Upper lobe of right lung (tissue), 1 donor: ENCODE measurements around the gene SLC7A8. TPM values are rescaled to one million over a fixed set of nuclear protein-coding genes. Genes with fewer than 3 reads are reported as not detected.

Source experiments
- ATAC-seq: fragments of 200-7000 bp; cut with Tn5 transposase; one replicate; pipeline ENCODE4 v1.9.1; 2020; ENCODE audit warnings: mild to moderate bottlenecking, moderate library complexity
- DNase-seq: peaks from one replicate; pipeline ENCODE4 v3.0.0-alpha.2; 2020
- H3K27ac ChIP-seq: fragments of 200-600 bp; one replicate; pipeline ENCODE4 v1.8.0; 2022
- H3K27me3 ChIP-seq: fragments of 200-600 bp; one replicate; pipeline ENCODE4 v1.8.0; 2022; ENCODE audit warnings: mild to moderate bottlenecking
- H3K36me3 ChIP-seq: fragments of 200-600 bp; one replicate; pipeline ENCODE4 v1.8.0; 2022
- H3K4me1 ChIP-seq: fragments of 200-600 bp; one replicate; pipeline ENCODE4 v1.8.0; 2022
- H3K4me3 ChIP-seq: fragments of 200-600 bp; one replicate; pipeline ENCODE4 v1.8.0; 2022; ENCODE audit warnings: mild to moderate bottlenecking
- H3K9me3 ChIP-seq: fragments of 200-600 bp; one replicate; pipeline ENCODE4 v1.8.0; 2022
- intact Hi-C: fragments of 100-400 bp; cut with DNase I; formaldehyde crosslinking; loops from one replicate; pipeline ENCODE4 v1.11.0; 2022
- total RNA-seq: library from RNA; stranded (reverse); fragmentation: NEBNext Ultra II Directional; extraction: Animal tissue kit (Norgen Biotek cat#: 25700); gene quantifications from one replicate; pipeline ENCODE4 v1.2.1, GENCODE V29; 2021
- TF ChIP-seq, protein P1 (sequence below): fragments of 200-600 bp; IDR thresholded peaks from one replicate; pipeline ENCODE4 v1.8.0; 2022; ENCODE audit warnings: antibody characterized with exemption
- donor health status: DM: no; HTN: yes; CAD: no; lungs with severe emphysema.

Gene SLC7A8
- total RNA-seq, 1 donor from 2014 or later = 49.8 TPM

DNA sequence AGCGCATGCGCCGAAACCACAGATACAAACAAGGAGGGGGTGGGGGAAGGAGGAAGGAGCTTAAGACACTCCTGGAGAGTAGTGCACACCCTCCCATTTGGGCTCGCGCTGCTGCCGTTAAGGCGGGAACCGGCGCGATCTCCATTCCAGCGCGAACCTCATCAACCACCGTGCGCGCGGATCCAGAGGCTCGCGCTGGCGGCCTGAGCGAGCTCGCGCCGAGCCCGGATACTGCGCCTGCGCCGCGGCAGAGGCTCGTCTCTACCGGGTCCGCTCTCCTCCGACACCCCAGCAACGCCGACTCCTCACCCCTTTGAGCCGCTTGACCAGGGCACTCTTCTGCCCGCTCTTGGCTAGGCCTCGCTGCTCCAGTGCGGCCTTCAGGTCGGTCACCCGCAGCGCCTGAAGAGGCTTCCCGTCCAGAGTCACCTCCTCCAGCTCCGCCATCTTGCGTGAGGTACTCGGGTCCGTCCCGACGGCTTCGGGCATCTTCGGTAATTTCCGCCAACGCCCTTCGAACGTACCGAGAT is 88.7 kb downstream of the SLC7A8 start, which contains the start of gene ACIN1:
Gene ACIN1 (minus strand): TSS at position 471 of the 530 bp plus-strand sequence. CDS start 24 bp downstream, at position 447.
- H3K27me3 ChIP-seq = no peaks in the 10 kb centered on the region
- peak within 1 kb of the TSS; percentile 94 for H3K27ac ChIP-seq
- peaks cover 55% of the 10 kb centered on the region for H3K36me3 ChIP-seq
- TF ChIP-seq, protein P1, sequence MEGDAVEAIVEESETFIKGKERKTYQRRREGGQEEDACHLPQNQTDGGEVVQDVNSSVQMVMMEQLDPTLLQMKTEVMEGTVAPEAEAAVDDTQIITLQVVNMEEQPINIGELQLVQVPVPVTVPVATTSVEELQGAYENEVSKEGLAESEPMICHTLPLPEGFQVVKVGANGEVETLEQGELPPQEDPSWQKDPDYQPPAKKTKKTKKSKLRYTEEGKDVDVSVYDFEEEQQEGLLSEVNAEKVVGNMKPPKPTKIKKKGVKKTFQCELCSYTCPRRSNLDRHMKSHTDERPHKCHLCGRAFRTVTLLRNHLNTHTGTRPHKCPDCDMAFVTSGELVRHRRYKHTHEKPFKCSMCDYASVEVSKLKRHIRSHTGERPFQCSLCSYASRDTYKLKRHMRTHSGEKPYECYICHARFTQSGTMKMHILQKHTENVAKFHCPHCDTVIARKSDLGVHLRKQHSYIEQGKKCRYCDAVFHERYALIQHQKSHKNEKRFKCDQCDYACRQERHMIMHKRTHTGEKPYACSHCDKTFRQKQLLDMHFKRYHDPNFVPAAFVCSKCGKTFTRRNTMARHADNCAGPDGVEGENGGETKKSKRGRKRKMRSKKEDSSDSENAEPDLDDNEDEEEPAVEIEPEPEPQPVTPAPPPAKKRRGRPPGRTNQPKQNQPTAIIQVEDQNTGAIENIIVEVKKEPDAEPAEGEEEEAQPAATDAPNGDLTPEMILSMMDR = no peak
- ATAC-seq (peak; percentile 67), DNase-seq (peak; percentile 99)
- no peaks in the 10 kb centered on the region for H3K9me3 ChIP-seq
- peak within 1 kb of the TSS; percentile 87 for H3K4me3 ChIP-seq
- H3K4me1 ChIP-seq = peaks cover 41% of the 10 kb centered on the region
- intact Hi-C loops = no loop called here

DNA sequence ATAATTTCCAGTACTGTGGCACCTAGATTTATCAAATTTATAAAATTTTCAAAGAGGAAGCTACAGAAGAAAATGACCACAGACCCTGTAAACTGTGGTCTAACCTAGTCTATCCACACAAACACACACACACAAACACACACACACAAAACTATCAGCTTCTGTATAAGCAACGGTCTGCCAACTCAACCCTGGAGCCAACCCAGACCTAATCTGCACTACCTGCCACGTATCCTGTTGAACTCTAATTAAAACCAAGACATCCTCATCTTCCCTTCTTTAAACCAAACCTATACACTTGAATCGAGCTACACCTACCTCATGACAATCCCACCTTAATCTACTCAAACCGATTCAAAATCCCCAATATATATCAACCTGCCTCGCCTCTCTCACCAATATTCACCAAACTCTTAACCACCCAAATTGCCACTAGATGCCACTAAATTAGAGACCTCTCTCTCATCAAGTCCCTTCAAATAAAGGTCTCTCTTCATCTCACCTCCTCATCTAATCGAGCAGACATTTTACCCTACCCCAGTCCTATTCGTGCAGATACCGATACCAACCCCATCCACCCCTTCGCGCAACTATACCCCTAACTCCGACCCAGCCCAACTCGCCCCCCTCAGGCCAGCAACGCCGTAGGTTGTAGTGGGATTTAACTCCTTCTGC is 89.3 kb downstream of the SLC7A8 start:
- intact Hi-C loops = no loop called here
- H3K4me1 ChIP-seq = peaks cover 37% of the 10 kb centered on the region
- TF ChIP-seq, protein P1 = no peak
- H3K27me3 ChIP-seq = no peaks in the 10 kb centered on the region
- H3K36me3 ChIP-seq = peaks cover 59% of the 10 kb centered on the region
- peak overlapping the region; percentile 87 for H3K4me3 ChIP-seq
- no peak for DNase-seq
- no peak for ATAC-seq
- peak overlapping the region; percentile 94 for H3K27ac ChIP-seq
- no peaks in the 10 kb centered on the region for H3K9me3 ChIP-seq

DNA sequence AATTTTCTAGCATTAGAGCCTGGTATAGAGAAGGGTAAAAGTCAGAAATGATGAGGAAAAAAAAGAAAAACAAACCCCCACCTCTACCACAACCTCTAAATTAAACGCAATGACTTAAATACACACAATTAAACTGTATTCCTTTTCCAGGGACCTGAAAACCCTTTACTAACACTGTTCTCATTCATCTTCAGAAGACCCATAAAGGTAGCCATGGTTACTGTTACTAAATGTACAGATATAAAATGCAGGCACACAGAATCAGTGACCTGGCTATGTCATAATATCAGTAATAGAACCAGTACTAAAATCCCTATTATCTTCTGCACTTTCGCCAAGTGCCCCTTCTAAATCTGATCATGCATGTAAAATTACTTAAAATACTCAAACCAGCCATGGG is 89.9 kb downstream of the SLC7A8 start:
- peak overlapping the region; percentile 87 for H3K4me3 ChIP-seq
- H3K36me3 ChIP-seq = peaks cover 59% of the 10 kb centered on the region
- no peaks in the 10 kb centered on the region for H3K9me3 ChIP-seq
- TF ChIP-seq, protein P1 = no peak
- DNase-seq = no peak
- peaks cover 31% of the 10 kb centered on the region for H3K4me1 ChIP-seq
- H3K27me3 ChIP-seq = no peaks in the 10 kb centered on the region
- H3K27ac ChIP-seq = no peak overlapping the region
- no peak for ATAC-seq
- intact Hi-C loops = no loop called here

DNA sequence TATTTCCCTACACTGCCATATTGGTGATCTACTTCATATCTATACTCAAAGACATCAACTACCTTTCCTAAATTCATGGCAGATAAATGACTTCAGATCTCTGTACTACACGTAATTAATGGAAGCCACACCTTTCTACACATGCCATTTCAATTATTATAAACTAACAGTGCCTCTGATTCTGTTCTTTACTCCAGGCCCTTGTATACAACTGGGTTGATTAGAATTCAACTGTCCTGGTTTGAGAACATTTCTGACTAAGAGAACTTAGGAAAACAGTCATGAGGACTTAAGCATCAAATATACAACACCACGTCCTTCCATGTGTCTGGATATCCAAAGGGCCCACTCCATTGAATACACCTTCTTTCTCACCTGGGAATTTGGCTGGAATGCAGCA is 90.4 kb downstream of the SLC7A8 start:
- TF ChIP-seq, protein P1 = no peak
- Histone ChIP-seq H3K27me3 (no peaks in the 10 kb centered on the region), H3K9me3 (no peaks in the 10 kb centered on the region), H3K36me3 (peaks cover 59% of the 10 kb centered on the region), H3K4me1 (peaks cover 31% of the 10 kb centered on the region), H3K4me3 (no peak overlapping the region), H3K27ac (no peak overlapping the region)
- no peak for DNase-seq
- ATAC-seq = no peak
- intact Hi-C loops = no loop called here

DNA sequence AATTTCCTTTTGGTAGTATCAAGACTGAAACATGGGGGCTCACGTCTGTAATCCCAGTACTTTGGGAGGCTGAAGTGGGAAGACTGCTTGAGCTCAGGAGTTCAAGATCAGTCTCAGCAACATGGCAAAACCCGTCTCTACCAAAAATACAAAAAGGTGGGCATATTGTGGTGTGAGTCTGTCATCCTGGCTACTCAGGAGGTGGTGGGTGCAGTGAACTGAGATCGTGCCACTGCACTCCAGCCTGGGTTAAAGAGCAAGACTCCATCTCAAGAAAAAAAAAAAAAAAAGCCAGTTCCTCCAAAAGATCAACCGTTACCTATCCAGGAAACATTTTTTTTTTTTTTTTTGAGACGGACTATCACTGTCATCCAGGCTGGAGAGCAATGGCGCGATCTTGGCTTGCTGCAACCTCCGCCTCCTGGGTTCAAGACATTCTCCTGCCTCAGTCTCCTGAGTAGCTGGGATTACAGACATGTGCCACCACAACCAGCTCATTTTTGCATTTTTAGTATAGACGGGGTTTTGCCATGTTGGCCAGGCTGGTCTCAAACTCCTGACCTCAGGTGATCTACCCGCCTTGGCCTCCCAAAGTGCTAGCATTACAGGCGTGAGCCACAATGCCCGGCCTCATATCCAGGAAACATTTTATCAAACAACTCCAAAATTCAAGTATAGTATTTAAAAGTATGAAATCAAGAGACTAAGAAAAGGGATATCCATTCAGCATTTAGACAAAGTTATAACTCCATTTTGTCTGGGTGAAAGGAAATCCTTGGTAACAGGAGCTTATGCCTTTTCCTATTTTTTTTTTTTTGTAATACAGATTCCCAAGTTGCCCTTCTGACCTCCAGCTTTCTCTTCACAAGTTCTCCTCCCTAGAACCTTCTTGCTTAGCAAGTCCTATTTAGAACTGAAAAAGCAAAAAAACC is 91.9 kb downstream of the SLC7A8 start:
- Histone ChIP-seq H3K9me3 (no peaks in the 10 kb centered on the region), H3K4me3 (no peak overlapping the region), H3K4me1 (peaks cover 15% of the 10 kb centered on the region), H3K27ac (no peak overlapping the region), H3K27me3 (no peaks in the 10 kb centered on the region), H3K36me3 (peaks cover 67% of the 10 kb centered on the region)
- ATAC-seq (no peak), DNase-seq (no peak)
- TF ChIP-seq, protein P1 = no peak
- intact Hi-C loops = no loop called here
